T-cell (primary cell): ENCODE measurements around the gene FUOM. TPM values are rescaled to one million over a fixed set of nuclear protein-coding genes. Genes with fewer than 3 reads are reported as not detected.

Source experiments
- ATAC-seq, 4 experiments: fragments of 200-7000 bp in 3 of 4; fragments of 150-1000 bp in 1 of 4; cut with Tn5 transposase; replicated peaks in 1 of 4; 1 replicate in 3 of 4; 2 replicates in 1 of 4; pipeline ENCODE4 v1.10.0; 2021; ENCODE audit warnings: moderate library complexity in 3 of 4, mild to moderate bottlenecking in 2 of 4, moderate number of reproducible peaks in 1 of 4
- CTCF ChIA-PET, 2 donors: fragments of 300-600 bp; sonication (Branson Sonifier 250); formaldehyde crosslinking; loops; one replicate each; lab custom pipeline; 2022; ENCODE audit warnings: antibody characterized with exemption in 2 of 2; lab: Charles Lee
- POLR2A ChIA-PET, 2 donors: fragments of 300-600 bp; sonication (Branson Sonifier 250); formaldehyde crosslinking; loops; one replicate each; lab custom pipeline; 2022; ENCODE audit warnings: antibody characterized with exemption in 2 of 2; lab: Charles Lee
- DNase-seq, 35 experiments: peaks; one replicate each; pipeline versions ENCODE4 v3.0.0 to v3.0.0-alpha.2; 2013 to 2023
- H3K27ac ChIP-seq: one replicate; pipeline ENCODE4 v1.5.1; 2013; ENCODE audit warnings: low read length
- H3K27me3 ChIP-seq, 2 experiments: replicated peaks in 1 of 2; 1 replicate in 1 of 2; 2 replicates in 1 of 2; pipeline versions ENCODE4 v1.6.1 to v1.7.0; 2013; ENCODE audit warnings: low read length in 1 of 2, mixed read lengths in 1 of 2; ENCODE audit not compliant: control insufficient read depth in 2 of 2, insufficient read depth in 2 of 2; ENCODE audit errors: extremely low read depth in 1 of 2
- H3K36me3 ChIP-seq, 2 donors: 1 replicate in 1 of 2; 2 replicates in 1 of 2; pipeline versions ENCODE4 v1.6.1 to v1.7.0; 2013; ENCODE audit warnings: low read length in 1 of 2; ENCODE audit not compliant: control insufficient read depth in 2 of 2, insufficient read depth in 1 of 2; ENCODE audit errors: extremely low read depth in 1 of 2
- H3K4me1 ChIP-seq, 2 experiments: 1 replicate in 1 of 2; 2 replicates in 1 of 2; pipeline versions ENCODE4 v1.6.1 to v1.7.0; 2013; ENCODE audit warnings: low read length in 2 of 2, mixed read lengths in 1 of 2; ENCODE audit not compliant: insufficient read depth in 2 of 2, control insufficient read depth in 1 of 2; ENCODE audit errors: extremely low read depth in 1 of 2
- H3K4me3 ChIP-seq, 2 donors: 1 replicate in 1 of 2; 2 replicates in 1 of 2; pipeline versions ENCODE4 v1.5.1 to v1.7.0; 2013; ENCODE audit warnings: mild to moderate bottlenecking in 2 of 2, low read length in 1 of 2, moderate library complexity in 1 of 2; ENCODE audit not compliant: control insufficient read depth in 1 of 2; ENCODE audit errors: extremely low read depth in 1 of 2
- H3K9me3 ChIP-seq: 2 replicates; pipeline ENCODE4 v1.7.0; 2013
- H3K27ac Mint-ChIP-seq, 2 donors: one replicate each; pipeline ENCODE4 v1.8.0; 2020 to 2021; ENCODE audit warnings: mild to moderate bottlenecking in 2 of 2, mixed read lengths in 2 of 2
- H3K27me3 Mint-ChIP-seq, 2 donors: one replicate each; pipeline ENCODE4 v1.8.0; 2021 to 2022; ENCODE audit warnings: mixed read lengths in 2 of 2
- H3K36me3 Mint-ChIP-seq: one replicate; pipeline ENCODE4 v1.8.0; 2021; ENCODE audit warnings: mixed read lengths
- H3K4me1 Mint-ChIP-seq, 3 donors: one replicate each; pipeline ENCODE4 v1.8.0; 2020 to 2022; ENCODE audit warnings: mixed read lengths in 3 of 3, mild to moderate bottlenecking in 1 of 3
- H3K4me3 Mint-ChIP-seq, 3 donors: one replicate each; pipeline ENCODE4 v1.8.0; 2020 to 2022; ENCODE audit warnings: mild to moderate bottlenecking in 3 of 3, mixed read lengths in 3 of 3, moderate library complexity in 3 of 3
- H3K9me3 Mint-ChIP-seq, 3 donors: one replicate each; pipeline ENCODE4 v1.8.0; 2020 to 2022; ENCODE audit warnings: mixed read lengths in 3 of 3
- WGBS: methylation state at CpG from one replicate; pipeline ENCODE4 v1.1.5; 2013; ENCODE audit warnings: missing lambda C conversion rate; ENCODE audit not compliant: insufficient coverage; 5-methylcytosine and 5-hydroxymethylcytosine counted together
- total RNA-seq, 35 experiments: library from RNA in 6 of 35; stranded (reverse) in 6 of 35; fragments of 120-200 nt in 1 of 35; gene quantifications; one replicate each; pipeline versions ENCODE4 v1.2.1 to v1.2.4 and lab custom pipeline; 2013 to 2026

FUOM gene
- total RNA-seq, 5 donors from 2014 or later (not counting 1 experiment from before 2014, with no cell fraction given): 9.4 to 30.3 (median 26.9) TPM

- Histone ChIP-seq H3K27ac (no peak overlapping the region), H3K4me1 (peaks cover 0 to 7% of the 10 kb centered on the region in 2 experiments), H3K4me3 (no peak overlapping the region), H3K27me3 (peaks cover 0 to 43% of the 10 kb centered on the region in 2 experiments), H3K36me3 (no peaks in the 10 kb centered on the region), H3K9me3 (no peaks in the 10 kb centered on the region)
- DNase-seq (no peak), ATAC-seq (no peak)
- ChIA-PET POLR2A (no interaction called here), CTCF (no interaction called here)
- H3K9me3 Mint-ChIP-seq: no peaks in the 10 kb centered on the region
- H3K4me1 Mint-ChIP-seq: peaks cover 0 to 4% (median 0%) of the 10 kb centered on the region in 3 donors
- no peak overlapping the region for H3K4me3 Mint-ChIP-seq
- no peaks in the 10 kb centered on the region for H3K36me3 Mint-ChIP-seq
- WGBS: 72% methylated on average over 18 of the region's 24 CpGs
- peaks cover 4 to 12% of the 10 kb centered on the region in 2 donors for H3K27me3 Mint-ChIP-seq
- H3K27ac Mint-ChIP-seq: no peak overlapping the region
These were observed 6.2 kb downstream of the FUOM start for GRCh38 chr10:133351408-133352318.

- Mint-ChIP-seq H3K27ac (no peak overlapping the region), H3K4me1 (no peaks in the 10 kb centered on the region), H3K36me3 (no peaks in the 10 kb centered on the region), H3K4me3 (no peak overlapping the region), H3K9me3 (no peaks in the 10 kb centered on the region), H3K27me3 (peaks cover 8 to 19% of the 10 kb centered on the region in 2 donors)
- WGBS: 70% methylated on average over 11 of the region's 13 CpGs
- no peak overlapping the region for H3K4me3 ChIP-seq
- no peaks in the 10 kb centered on the region for H3K36me3 ChIP-seq
- no peaks in the 10 kb centered on the region for H3K9me3 ChIP-seq
- ChIA-PET CTCF (no interaction called here), POLR2A (no interaction called here)
- no peak overlapping the region for H3K27ac ChIP-seq
- peaks cover 0 to under 1% of the 10 kb centered on the region in 2 experiments for H3K4me1 ChIP-seq
- peaks cover 0 to 46% of the 10 kb centered on the region in 2 experiments for H3K27me3 ChIP-seq
- no peak for DNase-seq
- no peak for ATAC-seq
These were observed 6.9 kb downstream of the FUOM start for GRCh38 chr10:133350950-133351329.

GRCh38 chr10:133350283-133350949, 7.4 kb downstream of the FUOM start:
- Histone ChIP-seq H3K27ac (no peak overlapping the region), H3K36me3 (no peaks in the 10 kb centered on the region), H3K4me3 (no peak overlapping the region), H3K9me3 (no peaks in the 10 kb centered on the region), H3K27me3 (peaks cover 0 to 50% of the 10 kb centered on the region in 2 experiments), H3K4me1 (no peaks in the 10 kb centered on the region)
- DNase-seq (no peak), ATAC-seq (no peak)
- ChIA-PET POLR2A (no interaction called here), CTCF (no interaction called here)
- no peak overlapping the region for H3K4me3 Mint-ChIP-seq
- H3K9me3 Mint-ChIP-seq: no peaks in the 10 kb centered on the region
- no peak overlapping the region for H3K27ac Mint-ChIP-seq
- H3K4me1 Mint-ChIP-seq: no peaks in the 10 kb centered on the region
- H3K36me3 Mint-ChIP-seq: no peaks in the 10 kb centered on the region
- WGBS: 84% methylated on average over 10 of the region's 12 CpGs
- H3K27me3 Mint-ChIP-seq: peaks cover 13 to 25% of the 10 kb centered on the region in 2 donors

GRCh38 chr10:133349577-133350011, 8.2 kb downstream of the FUOM start:
- H3K27ac ChIP-seq: no peak overlapping the region
- no peak for ATAC-seq
- peaks cover 0 to 59% of the 10 kb centered on the region in 2 experiments for H3K27me3 ChIP-seq
- no peak overlapping the region for H3K4me3 Mint-ChIP-seq
- H3K27ac Mint-ChIP-seq: no peak overlapping the region
- no peak overlapping the region for H3K4me3 ChIP-seq
- no peaks in the 10 kb centered on the region for H3K9me3 ChIP-seq
- no peaks in the 10 kb centered on the region for H3K9me3 Mint-ChIP-seq
- POLR2A ChIA-PET: no interaction called here
- no peaks in the 10 kb centered on the region for H3K4me1 ChIP-seq
- DNase-seq: no peak
- H3K36me3 ChIP-seq: no peaks in the 10 kb centered on the region
- CTCF ChIA-PET: no interaction called here
- peaks cover 16 to 33% of the 10 kb centered on the region in 2 donors for H3K27me3 Mint-ChIP-seq
- no peaks in the 10 kb centered on the region for H3K36me3 Mint-ChIP-seq
- 80% methylated on average over 6 of the region's 9 CpGs for WGBS
- H3K4me1 Mint-ChIP-seq: no peaks in the 10 kb centered on the region

GRCh38 chr10:133349160-133349568, 8.7 kb downstream of the FUOM start:
- no peak for ATAC-seq
- Histone ChIP-seq H3K4me3 (no peak overlapping the region), H3K4me1 (no peaks in the 10 kb centered on the region), H3K9me3 (no peaks in the 10 kb centered on the region), H3K27ac (no peak overlapping the region), H3K36me3 (no peaks in the 10 kb centered on the region), H3K27me3 (peaks cover 0 to 63% of the 10 kb centered on the region in 2 experiments)
- 89% methylated on average over 8 of the region's 8 CpGs for WGBS
- H3K4me1 Mint-ChIP-seq: no peaks in the 10 kb centered on the region
- peaks cover 19 to 37% of the 10 kb centered on the region in 2 donors for H3K27me3 Mint-ChIP-seq
- ChIA-PET CTCF (no interaction called here), POLR2A (no interaction called here)
- no peak for DNase-seq
- H3K36me3 Mint-ChIP-seq: no peaks in the 10 kb centered on the region
- H3K27ac Mint-ChIP-seq: no peak overlapping the region
- H3K4me3 Mint-ChIP-seq: no peak overlapping the region
- H3K9me3 Mint-ChIP-seq: no peaks in the 10 kb centered on the region

GRCh38 chr10:133347710-133348517, 9.9 kb downstream of the FUOM start:
- H3K4me3 ChIP-seq: no peak overlapping the region
- ChIA-PET CTCF (no interaction called here), POLR2A (no interaction called here)
- peaks cover 0 to 73% of the 10 kb centered on the region in 2 experiments for H3K27me3 ChIP-seq
- H3K9me3 ChIP-seq: no peaks in the 10 kb centered on the region
- ATAC-seq (no peak), DNase-seq (no peak)
- no peak overlapping the region for H3K27ac ChIP-seq
- no peak overlapping the region for H3K27ac Mint-ChIP-seq
- H3K9me3 Mint-ChIP-seq: no peaks in the 10 kb centered on the region
- 72% methylated on average over 11 of the region's 16 CpGs for WGBS
- H3K27me3 Mint-ChIP-seq: peaks cover 26 to 46% of the 10 kb centered on the region in 2 donors
- no peaks in the 10 kb centered on the region for H3K36me3 Mint-ChIP-seq
- H3K4me3 Mint-ChIP-seq: no peak overlapping the region
- H3K36me3 ChIP-seq: no peaks in the 10 kb centered on the region
- H3K4me1 Mint-ChIP-seq: no peaks in the 10 kb centered on the region
- no peaks in the 10 kb centered on the region for H3K4me1 ChIP-seq
